ENCODE measurements around the gene NYNRIN. TPM values are rescaled to one million over a fixed set of nuclear protein-coding genes. Genes with fewer than 3 reads are reported as not detected.
"Not testable (repeated sequence)": the region's sequence is repeated elsewhere in the genome, so short reads cannot be mapped to it uniquely, and the experiment has no call there.

NYNRIN gene
- total RNA-seq, 2 donors from 2014 or later = 0.02 to 0.14 TPM

GRCh38 chr14:24367514-24368211 is 31.1 kb upstream of the NYNRIN start, which contains the start of gene NFATC4:
Gene NFATC4 (plus strand): TSS chr14:24368184. CDS start chr14:24368341, 157 bp downstream.
- Mint-ChIP-seq H3K9me3 (no peaks in the 10 kb centered on the region), H3K27ac (peak within 1 kb of the TSS in 1 of 2 donors; percentile 74), H3K36me3 (no peaks in the 10 kb centered on the region)
- ATAC-seq (no peak), DNase-seq (ENCODE audit: low spot score in 2 of 2) (peak in 1 of 2 donors; percentile 15)

GRCh38 chr14:24368212-24368561 is 30.6 kb upstream of the NYNRIN start:
- DNase-seq (ENCODE audit: low spot score in 2 of 2) = no peak
- Mint-ChIP-seq H3K27ac (no peak overlapping the region), H3K9me3 (no peaks in the 10 kb centered on the region), H3K36me3 (no peaks in the 10 kb centered on the region)
- ATAC-seq = no peak

GRCh38 chr14:24368562-24369252 is 30.1 kb upstream of the NYNRIN start:
- no peaks in the 10 kb centered on the region for H3K9me3 Mint-ChIP-seq
- DNase-seq (ENCODE audit: low spot score in 2 of 2) (no peak), ATAC-seq (no peak)
- H3K36me3 Mint-ChIP-seq = no peaks in the 10 kb centered on the region
- H3K27ac Mint-ChIP-seq = no peak overlapping the region

- no peak overlapping the region for H3K27ac Mint-ChIP-seq
- DNase-seq (ENCODE audit: low spot score in 2 of 2) (no peak), ATAC-seq (no peak)
- H3K36me3 Mint-ChIP-seq = no peaks in the 10 kb centered on the region
- no peaks in the 10 kb centered on the region for H3K9me3 Mint-ChIP-seq
Measured at GRCh38 chr14:24369463-24369862, 29.3 kb upstream of the NYNRIN start.

GRCh38 chr14:24369907-24370687 is 28.7 kb upstream of the NYNRIN start:
- ATAC-seq = no peak

GRCh38 chr14:24370748-24371147 is 28.1 kb upstream of the NYNRIN start:
- ATAC-seq = no peak
- Mint-ChIP-seq H3K27ac (no peak overlapping the region), H3K36me3 (no peaks in the 10 kb centered on the region), H3K9me3 (no peaks in the 10 kb centered on the region)
- no peak for DNase-seq (ENCODE audit: low spot score in 2 of 2)

More at GRCh38 chr14:24369907-24370687, 28.7 kb upstream of the NYNRIN start:
- no peak for DNase-seq (ENCODE audit: low spot score in 2 of 2)
- Mint-ChIP-seq H3K27ac (no peak overlapping the region), H3K9me3 (no peaks in the 10 kb centered on the region), H3K36me3 (no peaks in the 10 kb centered on the region)

GRCh38 chr14:24371605-24372004 is 27.2 kb upstream of the NYNRIN start:
- H3K9me3 Mint-ChIP-seq; ATAC-seq; H3K27ac Mint-ChIP-seq; H3K36me3 Mint-ChIP-seq; DNase-seq (ENCODE audit: low spot score in 2 of 2): not testable (repeated sequence)

GRCh38 chr14:24372701-24373416 is 25.9 kb upstream of the NYNRIN start:
- Mint-ChIP-seq H3K36me3 (no peaks in the 10 kb centered on the region), H3K27ac (no peak overlapping the region), H3K9me3 (no peaks in the 10 kb centered on the region)
- DNase-seq (ENCODE audit: low spot score in 2 of 2) = no peak
- no peak for ATAC-seq

- Mint-ChIP-seq H3K27ac (no peak overlapping the region), H3K9me3 (no peaks in the 10 kb centered on the region)
- no peak for ATAC-seq
Measured at GRCh38 chr14:24376448-24377070, 22.2 kb upstream of the NYNRIN start.

GRCh38 chr14:24377126-24377525 is 21.7 kb upstream of the NYNRIN start:
- no peak overlapping the region for H3K27ac Mint-ChIP-seq
- H3K36me3 Mint-ChIP-seq = no peaks in the 10 kb centered on the region
- no peak for ATAC-seq
- H3K9me3 Mint-ChIP-seq = no peaks in the 10 kb centered on the region
- DNase-seq (ENCODE audit: low spot score in 2 of 2) = no peak

More at GRCh38 chr14:24376448-24377070, 22.2 kb upstream of the NYNRIN start:
- DNase-seq (ENCODE audit: low spot score in 2 of 2) = no peak
- no peaks in the 10 kb centered on the region for H3K36me3 Mint-ChIP-seq

GRCh38 chr14:24377657-24378056 is 21.1 kb upstream of the NYNRIN start:
- H3K27ac Mint-ChIP-seq = no peak overlapping the region
- H3K9me3 Mint-ChIP-seq = no peaks in the 10 kb centered on the region
- DNase-seq (ENCODE audit: low spot score in 2 of 2) (no peak), ATAC-seq (no peak)
- no peaks in the 10 kb centered on the region for H3K36me3 Mint-ChIP-seq

GRCh38 chr14:24378327-24378726 is 20.5 kb upstream of the NYNRIN start:
- no peak for DNase-seq (ENCODE audit: low spot score in 2 of 2)
- no peak for ATAC-seq
- Mint-ChIP-seq H3K36me3 (no peaks in the 10 kb centered on the region), H3K9me3 (no peaks in the 10 kb centered on the region), H3K27ac (no peak overlapping the region)

GRCh38 chr14:24378981-24379906 is 19.6 kb upstream of the NYNRIN start:
- Mint-ChIP-seq H3K36me3 (no peaks in the 10 kb centered on the region), H3K9me3 (no peaks in the 10 kb centered on the region), H3K27ac (no peak overlapping the region)
- no peak for ATAC-seq
- no peak for DNase-seq (ENCODE audit: low spot score in 2 of 2)

GRCh38 chr14:24379907-24380730 is 18.7 kb upstream of the NYNRIN start:
- ATAC-seq = no peak
- no peak overlapping the region for H3K27ac Mint-ChIP-seq
- H3K9me3 Mint-ChIP-seq = no peaks in the 10 kb centered on the region
- no peaks in the 10 kb centered on the region for H3K36me3 Mint-ChIP-seq
- no peak for DNase-seq (ENCODE audit: low spot score in 2 of 2)

All from activated naive CD4-positive, alpha-beta T cell treated with anti-CD3 and anti-CD28 coated beads, Interleukin-2, amount 50 U/mL, for 72 hours (primary cell).